Activated naive CD8-positive, alpha-beta T cell (primary cell): ENCODE results near the gene MRPL49.
"Not testable (repeated sequence)": the region's sequence is repeated elsewhere in the genome, so short reads cannot be mapped to it uniquely, and the experiment has no call there.

Experiments
- H3K27ac Mint-ChIP-seq: one replicate; pipeline ENCODE4 v1.8.0; 2021; ENCODE audit warnings: mixed read lengths
- H3K27me3 Mint-ChIP-seq: one replicate; pipeline ENCODE4 v1.8.0; 2021; ENCODE audit warnings: mixed read lengths
- H3K36me3 Mint-ChIP-seq: one replicate; pipeline ENCODE4 v1.8.0; 2021; ENCODE audit warnings: mixed read lengths
- H3K4me1 Mint-ChIP-seq: one replicate; pipeline ENCODE4 v1.8.0; 2021; ENCODE audit warnings: low read depth, mixed read lengths
- H3K4me3 Mint-ChIP-seq: one replicate; pipeline ENCODE4 v1.8.0; 2021; ENCODE audit warnings: mild to moderate bottlenecking, mixed read lengths
- H3K9me3 Mint-ChIP-seq: one replicate; pipeline ENCODE4 v1.8.0; 2021; ENCODE audit warnings: low read depth, mixed read lengths

MRPL49 gene

GRCh38 chr11:65132988-65133700 lies 11.0 kb downstream of the MRPL49 start:
- Mint-ChIP-seq H3K27ac (peak overlapping the region; percentile 97), H3K36me3 (no peaks in the 10 kb centered on the region), H3K4me1 (peaks cover 38% of the 10 kb centered on the region), H3K4me3 (peak overlapping the region; percentile 99), H3K27me3 (no peaks in the 10 kb centered on the region), H3K9me3 (no peaks in the 10 kb centered on the region)

GRCh38 chr11:65133724-65134123 lies 11.6 kb downstream of the MRPL49 start:
- Mint-ChIP-seq H3K36me3 (no peaks in the 10 kb centered on the region), H3K4me3 (peak overlapping the region; percentile 99)

DNA sequence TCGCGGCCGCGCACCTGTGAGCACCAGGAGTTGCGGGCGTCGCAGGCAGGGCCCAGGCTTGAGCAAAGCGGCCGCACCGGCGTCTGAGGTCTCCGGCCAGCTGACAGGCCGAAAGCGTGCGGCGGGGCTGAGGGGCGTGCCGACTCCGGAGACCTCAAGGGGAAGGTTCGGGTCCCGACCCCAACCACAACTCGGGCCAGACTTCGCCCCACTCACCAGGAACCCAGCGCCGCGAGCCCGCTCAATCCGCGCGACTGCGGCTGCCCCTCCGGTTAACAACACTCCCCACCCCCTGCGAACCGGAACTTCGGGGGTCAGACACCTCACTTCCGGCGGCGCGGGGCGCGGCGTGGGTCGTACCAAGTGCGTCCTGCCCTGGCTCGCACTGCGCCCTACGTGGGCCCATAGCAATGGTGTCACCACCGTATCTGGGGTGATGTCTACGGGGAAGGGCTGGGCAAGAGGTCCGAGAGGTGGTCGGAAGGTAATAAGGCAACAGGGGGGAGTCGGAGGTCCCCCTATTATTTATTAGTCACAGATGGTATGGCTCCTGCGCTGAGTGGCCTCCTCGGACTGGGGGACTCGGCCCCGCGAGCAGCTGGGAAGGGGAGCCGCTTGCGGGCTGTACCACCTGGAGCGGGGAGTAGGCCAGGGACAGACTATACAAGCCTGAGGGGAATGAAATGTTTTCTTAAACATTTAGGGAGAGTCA lies 12.3 kb downstream of the MRPL49 start, which contains the start of gene SYVN1:
Gene SYVN1 (minus strand): TSS at position 280 of the 712 bp plus-strand sequence. CDS start 918 bp downstream, outside the sequence.
- Mint-ChIP-seq H3K4me3 (peak within 1 kb of the TSS; percentile 99), H3K27ac (peak within 1 kb of the TSS; percentile 100), H3K36me3 (no peaks in the 10 kb centered on the region), H3K27me3 (no peaks in the 10 kb centered on the region), H3K4me1 (peaks cover 38% of the 10 kb centered on the region), H3K9me3 (no peaks in the 10 kb centered on the region)

More at GRCh38 chr11:65133724-65134123, 11.6 kb downstream of the MRPL49 start:
- Mint-ChIP-seq H3K9me3 (no peaks in the 10 kb centered on the region), H3K4me1 (peaks cover 38% of the 10 kb centered on the region), H3K27me3 (no peaks in the 10 kb centered on the region), H3K27ac (peak overlapping the region; percentile 97)

DNA sequence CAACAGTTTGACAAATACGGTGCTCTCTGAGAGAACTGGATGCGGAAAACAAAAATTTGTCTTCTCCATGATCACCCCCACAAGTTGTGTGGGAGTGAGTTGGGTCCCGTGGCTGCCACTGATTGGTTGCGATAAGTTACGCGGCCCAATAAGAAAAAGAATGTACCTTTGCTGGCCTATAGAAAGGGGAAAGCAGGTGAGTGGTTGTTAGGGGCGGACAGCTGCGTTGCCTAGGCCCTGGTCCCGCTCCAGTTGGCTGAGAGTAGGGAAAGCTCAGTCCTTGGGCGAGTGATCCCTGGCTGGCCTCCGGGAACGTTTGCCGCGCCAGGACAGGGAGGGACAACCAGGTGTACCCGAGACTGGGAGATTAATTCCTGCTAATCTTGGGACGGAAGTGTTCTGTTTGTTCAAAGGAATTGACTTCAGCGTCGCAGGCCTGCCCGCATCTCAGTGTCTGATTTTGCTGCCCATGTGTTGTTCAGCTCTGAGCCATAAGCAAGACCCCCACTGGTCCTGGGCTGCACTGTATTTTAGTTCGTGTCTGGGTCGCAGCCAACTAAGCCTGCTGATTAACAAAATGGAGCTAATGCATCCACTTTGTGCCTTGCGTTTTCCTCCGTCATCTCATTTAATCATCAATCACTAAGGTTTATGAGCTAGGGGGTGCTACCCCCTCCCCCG lies 13.0 kb downstream of the MRPL49 start:
- Mint-ChIP-seq H3K9me3 (no peaks in the 10 kb centered on the region), H3K4me1 (peaks cover 38% of the 10 kb centered on the region), H3K4me3 (peak overlapping the region; percentile 99), H3K27me3 (no peaks in the 10 kb centered on the region), H3K36me3 (no peaks in the 10 kb centered on the region), H3K27ac (peak overlapping the region; percentile 100)

DNA sequence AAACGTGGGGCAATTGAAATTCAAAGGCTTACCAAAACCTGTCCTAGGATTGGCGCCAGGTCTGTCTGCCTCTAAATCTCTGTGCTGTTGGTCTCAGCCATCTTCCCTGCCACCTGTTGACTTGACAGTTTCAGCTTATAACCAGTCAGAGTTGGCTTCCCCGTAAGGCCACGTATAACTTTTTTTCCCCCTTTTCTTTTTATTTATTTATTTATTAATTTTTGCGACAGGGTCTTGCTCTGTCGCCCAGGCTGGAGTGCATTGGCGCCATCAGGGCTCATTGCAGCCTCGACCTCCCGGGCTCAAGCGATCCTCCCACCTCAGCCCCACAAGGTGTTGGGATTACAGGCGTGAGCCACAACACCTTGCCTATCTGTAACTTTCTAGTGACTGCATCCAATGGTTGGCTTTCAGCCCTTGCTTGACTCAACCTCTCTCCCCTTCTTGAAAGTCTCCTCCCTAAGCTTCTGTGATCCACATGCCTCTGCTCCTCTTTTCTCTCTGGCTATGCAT lies 13.6 kb downstream of the MRPL49 start:
- no peaks in the 10 kb centered on the region for H3K9me3 Mint-ChIP-seq
- H3K4me3 Mint-ChIP-seq = peak overlapping the region; percentile 99
- H3K36me3 Mint-ChIP-seq = no peaks in the 10 kb centered on the region
- no peaks in the 10 kb centered on the region for H3K27me3 Mint-ChIP-seq
- H3K27ac Mint-ChIP-seq = peak overlapping the region; percentile 100
- peaks cover 38% of the 10 kb centered on the region for H3K4me1 Mint-ChIP-seq

GRCh38 chr11:65136515-65137096 lies 14.5 kb downstream of the MRPL49 start:
- Mint-ChIP-seq H3K4me3 (peak overlapping the region; percentile 99), H3K4me1 (peaks cover 35% of the 10 kb centered on the region), H3K27ac (peak overlapping the region; percentile 96), H3K9me3 (no peaks in the 10 kb centered on the region), H3K36me3 (no peaks in the 10 kb centered on the region), H3K27me3 (no peaks in the 10 kb centered on the region)

DNA sequence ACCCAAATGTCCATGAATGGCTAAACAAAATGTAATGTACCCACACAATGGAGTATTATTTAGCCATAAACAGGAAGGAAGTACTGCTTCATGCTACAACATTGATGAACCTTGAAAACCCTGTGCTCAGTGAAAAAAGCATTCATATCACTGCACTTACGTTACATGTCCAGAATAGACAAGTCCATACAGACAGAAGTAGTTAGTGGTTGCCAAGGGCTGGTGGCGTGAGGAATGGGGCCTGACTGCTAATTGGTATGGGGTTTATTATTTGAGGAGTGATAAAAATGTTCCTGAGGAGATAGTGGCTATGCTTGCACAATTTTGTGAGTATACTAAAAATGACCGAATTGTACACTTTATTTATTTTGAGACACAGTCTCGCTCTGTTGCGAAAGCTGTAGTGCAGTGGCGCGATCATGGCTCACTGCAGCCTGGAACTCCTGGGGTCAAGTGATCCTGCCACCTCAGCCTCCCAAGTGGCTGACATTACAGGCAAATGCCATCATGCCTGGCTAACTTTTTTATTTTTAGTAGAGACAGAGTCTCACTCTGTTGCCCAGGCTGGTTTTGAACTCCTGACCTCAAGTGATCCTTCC lies 19.9 kb downstream of the MRPL49 start:
- no peaks in the 10 kb centered on the region for H3K27me3 Mint-ChIP-seq
- peaks cover 3% of the 10 kb centered on the region for H3K4me1 Mint-ChIP-seq
- H3K27ac Mint-ChIP-seq = no peak overlapping the region
- no peaks in the 10 kb centered on the region for H3K36me3 Mint-ChIP-seq
- no peaks in the 10 kb centered on the region for H3K9me3 Mint-ChIP-seq
- H3K4me3 Mint-ChIP-seq = no peak overlapping the region

GRCh38 chr11:65147352-65148075 lies 25.4 kb downstream of the MRPL49 start:
- Mint-ChIP-seq H3K27me3 (peaks cover 2% of the 10 kb centered on the region), H3K36me3 (no peaks in the 10 kb centered on the region), H3K27ac (no peak overlapping the region), H3K9me3 (no peaks in the 10 kb centered on the region), H3K4me1 (peaks cover 1% of the 10 kb centered on the region), H3K4me3 (no peak overlapping the region)

- H3K4me3 Mint-ChIP-seq = no peak overlapping the region
Measured at GRCh38 chr11:65148657-65149056, 26.5 kb downstream of the MRPL49 start.

DNA sequence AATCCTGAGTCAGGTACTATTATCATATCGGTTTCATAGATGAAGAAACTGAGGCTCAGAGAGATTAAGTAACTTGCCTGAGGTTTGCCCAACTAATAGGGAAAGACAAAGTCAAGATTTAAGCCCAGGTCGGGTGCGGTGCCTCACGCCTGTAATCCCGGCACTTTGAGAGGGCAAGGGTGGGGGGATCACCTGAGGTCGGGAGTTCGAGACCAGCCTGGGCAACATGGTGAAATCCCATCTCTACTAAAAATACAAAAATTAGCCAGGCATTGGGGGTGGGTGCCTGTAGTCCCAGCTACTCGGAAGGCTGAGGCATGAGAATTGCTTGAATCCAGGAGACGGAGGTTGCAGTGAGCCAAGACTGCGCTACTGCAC lies 28.0 kb downstream of the MRPL49 start:
- H3K4me3 Mint-ChIP-seq = not testable (repeated sequence)

More at GRCh38 chr11:65148657-65149056, 26.5 kb downstream of the MRPL49 start:
- H3K36me3 Mint-ChIP-seq = no peaks in the 10 kb centered on the region
- H3K27me3 Mint-ChIP-seq = peaks cover 6% of the 10 kb centered on the region
- H3K27ac Mint-ChIP-seq = no peak overlapping the region
- H3K4me1 Mint-ChIP-seq = peaks cover 1% of the 10 kb centered on the region
- H3K9me3 Mint-ChIP-seq = no peaks in the 10 kb centered on the region

GRCh38 chr11:65150509-65151299 lies 28.6 kb downstream of the MRPL49 start:
- no peaks in the 10 kb centered on the region for H3K36me3 Mint-ChIP-seq
- H3K27ac Mint-ChIP-seq = no peak overlapping the region
- H3K4me3 Mint-ChIP-seq = no peak overlapping the region
- peaks cover 1% of the 10 kb centered on the region for H3K4me1 Mint-ChIP-seq
- H3K27me3 Mint-ChIP-seq = peaks cover 6% of the 10 kb centered on the region
- no peaks in the 10 kb centered on the region for H3K9me3 Mint-ChIP-seq

More for the DNA sequence above, 28.0 kb downstream of the MRPL49 start:
- not testable (repeated sequence) for H3K27ac Mint-ChIP-seq, H3K27me3 Mint-ChIP-seq, H3K36me3 Mint-ChIP-seq, H3K4me1 Mint-ChIP-seq, H3K9me3 Mint-ChIP-seq

DNA sequence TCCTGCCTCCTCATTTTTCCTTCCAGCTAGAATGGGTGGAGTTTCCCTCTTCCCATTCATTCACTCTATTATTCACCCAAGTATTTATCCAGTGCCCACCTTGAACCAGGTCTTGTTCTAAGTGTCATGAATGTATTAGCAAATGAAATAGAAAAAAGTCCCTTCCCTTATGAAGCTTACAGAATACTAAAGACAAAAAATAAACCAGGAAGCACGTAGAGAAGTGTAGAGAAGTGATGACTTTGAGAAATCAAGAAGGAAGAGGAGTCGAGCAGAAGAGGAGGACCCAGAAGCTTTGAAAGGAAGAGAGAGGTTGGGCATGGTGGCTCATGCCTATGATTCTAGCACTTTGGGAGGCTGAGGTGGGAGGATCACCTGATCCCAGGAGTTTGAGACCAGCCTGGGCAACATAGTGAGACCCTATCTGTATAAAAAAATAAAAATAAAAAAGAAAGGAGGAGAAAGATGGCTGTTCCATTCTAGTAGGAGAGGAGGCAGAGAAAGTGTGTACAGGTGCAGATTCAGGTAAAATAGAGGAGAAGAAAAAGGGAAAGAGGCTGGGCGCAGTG lies 29.3 kb downstream of the MRPL49 start:
- Mint-ChIP-seq H3K36me3 (no peaks in the 10 kb centered on the region), H3K4me3 (no peak overlapping the region), H3K9me3 (no peaks in the 10 kb centered on the region), H3K4me1 (peaks cover 1% of the 10 kb centered on the region), H3K27ac (no peak overlapping the region), H3K27me3 (peaks cover 6% of the 10 kb centered on the region)

DNA sequence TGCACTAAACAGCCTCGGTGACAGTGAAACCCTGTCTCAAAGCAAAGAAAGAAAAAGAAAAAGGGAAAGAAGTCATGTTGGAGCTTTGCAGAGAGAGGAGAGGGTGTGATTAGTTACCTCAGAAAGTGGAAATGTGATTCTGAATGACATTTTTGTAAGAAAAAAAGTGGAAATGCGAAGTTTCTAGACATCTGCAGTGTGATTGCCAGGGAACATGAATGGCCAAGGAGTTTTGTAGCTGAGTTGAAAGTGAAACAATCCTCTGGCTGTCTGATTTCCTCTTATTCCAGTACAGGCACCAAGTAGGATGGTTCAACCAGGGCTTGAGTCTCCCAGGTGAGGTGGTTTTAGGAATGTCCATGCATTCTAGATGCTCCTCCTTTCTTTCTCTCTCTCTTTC lies 30.0 kb downstream of the MRPL49 start:
- H3K4me3 Mint-ChIP-seq = no peak overlapping the region
- no peaks in the 10 kb centered on the region for H3K9me3 Mint-ChIP-seq
- H3K27ac Mint-ChIP-seq = no peak overlapping the region
- peaks cover 6% of the 10 kb centered on the region for H3K27me3 Mint-ChIP-seq
- H3K4me1 Mint-ChIP-seq = peaks cover 1% of the 10 kb centered on the region
- no peaks in the 10 kb centered on the region for H3K36me3 Mint-ChIP-seq
